Measurements from ENCODE around the gene NDC80.
A peak's percentile ranks its signal among the peaks of the same experiment; 100 is the strongest.
"Not testable (repeated sequence)": the region's sequence is repeated elsewhere in the genome, so short reads cannot be mapped to it uniquely, and the experiment has no call there.

Gene NDC80

DNA sequence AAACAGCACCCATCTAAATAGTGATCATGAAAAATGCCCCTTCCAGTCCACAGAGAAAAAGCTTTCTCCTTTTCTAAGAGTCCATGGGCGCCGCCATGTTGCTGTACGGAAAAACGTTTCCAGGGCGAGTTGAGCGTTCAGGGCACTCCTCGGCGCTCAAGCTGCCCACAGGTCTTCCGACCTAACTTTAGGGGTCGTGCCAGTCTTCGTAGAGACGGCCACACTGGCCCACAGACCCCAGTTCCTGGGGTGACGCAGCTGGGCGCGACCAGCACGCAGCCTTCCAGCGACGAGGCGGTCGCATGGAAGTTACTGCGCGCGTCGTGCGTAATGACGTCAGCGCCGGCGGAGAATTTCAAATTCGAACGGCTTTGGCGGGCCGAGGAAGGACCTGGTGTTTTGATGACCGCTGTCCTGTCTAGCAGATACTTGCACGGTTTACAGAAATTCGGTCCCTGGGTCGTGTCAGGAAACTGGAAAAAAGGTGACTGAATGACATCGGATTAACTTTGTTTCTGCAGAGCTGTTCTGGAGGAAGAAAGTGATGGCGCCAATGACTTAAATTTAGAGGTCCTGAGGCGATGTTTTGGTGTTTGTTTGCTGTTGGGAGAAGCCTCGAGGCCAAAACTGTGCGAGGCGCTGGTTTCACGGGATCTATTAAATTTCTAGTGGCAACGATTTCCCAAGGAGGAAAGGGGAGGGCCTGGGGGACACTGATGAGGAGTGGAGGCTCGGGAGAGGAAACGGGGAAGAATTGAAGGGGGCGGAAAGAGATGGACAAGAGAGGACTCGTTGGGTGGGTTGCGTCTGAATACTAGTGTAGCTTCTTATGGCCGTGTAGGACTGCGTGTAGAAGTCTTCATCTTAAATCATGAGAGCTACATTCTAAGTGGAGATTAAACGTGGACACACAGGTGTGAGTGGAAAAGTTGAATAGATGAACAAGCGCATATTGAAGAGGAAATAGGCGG lies at the start of gene NDC80, which contains the start of gene METTL4:
NDC80 (plus strand) TSS at position 358 of the 971 bp plus-strand sequence. CDS start 1,429 bp downstream, outside the sequence.
METTL4 (minus strand) TSS at position 306 of the 971 bp plus-strand sequence. CDS start 4,289 bp downstream, outside the sequence.
- DNase-seq, result peak; percentile 81 to 82

DNA sequence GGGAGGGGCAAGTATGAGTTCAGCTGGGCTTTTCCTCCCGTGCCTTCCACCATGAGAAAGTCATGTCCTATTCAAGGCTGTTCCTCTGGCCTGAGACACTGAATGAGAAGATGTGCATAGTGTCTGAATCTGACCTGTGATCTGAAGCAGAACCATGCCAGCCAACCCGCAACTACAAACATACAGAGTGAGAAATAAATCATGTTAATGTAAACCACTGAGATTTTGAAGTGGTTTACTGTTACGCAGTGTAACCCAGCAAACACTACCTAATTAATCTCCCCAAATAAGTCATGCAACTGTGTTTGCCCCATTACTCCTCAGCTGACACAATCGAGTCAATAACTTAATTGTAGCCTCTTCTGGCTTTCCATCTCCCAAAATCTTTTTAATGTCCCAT lies 49.2 kb upstream of the NDC80 start:
- DNase-seq, result no peak

DNA sequence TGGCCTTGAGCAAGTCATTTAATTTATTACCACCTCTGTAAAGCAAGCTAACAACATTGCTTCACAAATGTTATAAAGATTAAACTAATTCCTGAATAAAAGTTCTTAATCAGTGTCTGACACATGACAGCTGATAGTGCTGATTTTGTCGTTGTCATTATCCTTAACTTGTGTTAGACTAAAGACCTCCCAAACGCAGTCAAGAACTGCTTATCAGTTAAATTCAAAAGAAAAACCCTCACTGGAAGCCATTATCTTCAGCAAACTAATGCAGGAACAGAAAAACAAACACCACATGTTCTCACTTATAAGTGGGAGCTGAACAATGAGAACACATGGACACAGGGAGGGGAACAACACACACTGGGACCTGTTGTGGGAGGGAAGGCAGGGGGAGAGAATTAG lies 46.6 kb upstream of the NDC80 start:
- not testable (repeated sequence) for DNase-seq

DNA sequence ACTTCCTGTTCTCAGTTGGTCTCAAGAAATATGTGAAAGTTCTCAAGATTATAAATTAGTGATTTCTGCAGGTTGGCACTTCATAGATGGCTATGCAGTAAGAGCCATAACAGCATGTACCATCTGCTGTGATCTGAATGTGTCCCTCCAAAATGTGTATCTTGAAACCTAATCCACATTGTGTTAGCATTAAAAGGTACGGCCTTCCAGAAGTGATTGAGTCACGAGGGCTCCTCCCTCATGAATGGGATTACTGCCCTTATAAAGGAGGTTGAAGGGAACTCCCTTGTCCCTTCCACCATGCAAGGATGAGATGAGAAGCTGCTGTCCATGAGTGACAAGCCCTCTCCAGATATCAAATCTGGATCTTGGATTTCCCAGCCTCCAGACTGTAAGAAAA lies 45.0 kb upstream of the NDC80 start:
- DNase-seq, result no peak

DNA sequence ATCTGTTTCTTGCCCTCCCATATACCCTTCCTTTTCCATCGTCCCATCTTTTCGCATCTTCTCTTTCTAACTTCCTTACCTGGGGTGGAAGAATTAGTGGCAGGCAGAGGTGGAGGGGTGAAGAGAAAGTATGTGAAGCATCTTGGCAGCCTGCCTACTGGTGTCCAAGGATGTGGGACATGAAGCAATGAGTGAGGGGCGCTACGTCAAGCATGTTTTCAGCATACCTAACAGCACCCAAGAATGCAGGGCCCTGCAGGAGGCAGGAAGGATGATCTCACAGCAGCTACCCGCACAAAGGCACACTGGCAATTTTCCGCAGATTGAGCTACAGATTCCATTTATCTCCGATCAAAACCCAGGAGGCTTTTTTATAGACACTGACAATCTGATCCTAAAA lies 42.2 kb upstream of the NDC80 start:
- DNase-seq, result no peak

DNA sequence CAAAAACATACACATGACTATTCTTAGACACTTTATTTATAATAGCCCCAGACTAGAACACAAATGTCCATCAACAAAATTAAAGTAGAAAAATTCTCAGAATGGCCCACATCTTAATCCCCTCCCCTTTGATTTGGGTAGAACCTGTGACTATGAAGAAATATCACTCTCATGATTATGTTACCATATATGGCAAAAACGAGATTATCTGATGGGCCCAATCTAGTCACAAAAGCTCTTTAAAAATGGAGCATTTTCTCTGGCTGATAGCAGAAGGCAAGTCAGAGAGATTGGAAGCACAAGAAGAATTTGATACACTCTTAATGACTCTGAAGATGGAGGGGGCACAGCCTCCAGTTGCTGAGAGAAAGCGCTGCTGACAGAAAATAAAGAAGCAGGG lies 39.6 kb upstream of the NDC80 start:
- no peak for DNase-seq

DNA sequence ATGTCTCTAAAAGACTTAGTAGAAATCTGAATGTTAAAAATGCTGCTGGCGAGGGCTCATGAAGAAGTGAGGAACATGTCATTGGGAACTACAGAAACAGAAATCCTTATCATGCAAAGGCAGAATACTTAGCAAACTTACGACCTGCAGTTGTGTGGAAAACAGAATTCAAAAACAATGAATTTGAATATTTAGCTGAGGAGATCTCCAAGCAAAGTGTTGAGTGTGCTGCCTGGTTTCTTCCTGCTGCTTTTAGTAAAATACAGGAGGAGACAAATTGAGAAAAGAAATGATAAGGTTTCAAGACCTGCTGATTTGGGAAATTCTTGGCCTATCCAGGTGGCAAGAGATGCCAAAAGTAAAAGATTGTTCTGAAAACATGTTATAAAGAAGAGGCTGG lies 38.6 kb upstream of the NDC80 start:
- DNase-seq, result no peak

DNA sequence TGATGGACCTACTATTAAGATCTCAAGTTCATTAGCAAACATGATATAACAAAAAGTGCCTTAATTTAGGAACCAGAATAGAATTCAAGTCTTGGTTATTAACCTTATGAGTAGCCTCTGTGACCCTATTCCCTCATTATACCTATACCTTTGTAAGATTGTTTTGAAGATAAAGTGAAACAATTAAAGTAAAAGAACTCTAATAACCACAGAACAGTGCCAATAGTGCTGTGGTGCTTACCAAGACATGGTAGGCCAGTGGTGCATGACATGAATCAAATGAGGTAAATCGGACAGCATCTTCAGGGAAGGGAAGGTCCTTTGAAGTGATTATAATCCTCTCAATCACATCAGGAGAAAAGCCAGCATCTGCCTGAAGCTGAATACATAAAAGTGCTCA lies 36.5 kb upstream of the NDC80 start:
- DNase-seq, result no peak

DNA sequence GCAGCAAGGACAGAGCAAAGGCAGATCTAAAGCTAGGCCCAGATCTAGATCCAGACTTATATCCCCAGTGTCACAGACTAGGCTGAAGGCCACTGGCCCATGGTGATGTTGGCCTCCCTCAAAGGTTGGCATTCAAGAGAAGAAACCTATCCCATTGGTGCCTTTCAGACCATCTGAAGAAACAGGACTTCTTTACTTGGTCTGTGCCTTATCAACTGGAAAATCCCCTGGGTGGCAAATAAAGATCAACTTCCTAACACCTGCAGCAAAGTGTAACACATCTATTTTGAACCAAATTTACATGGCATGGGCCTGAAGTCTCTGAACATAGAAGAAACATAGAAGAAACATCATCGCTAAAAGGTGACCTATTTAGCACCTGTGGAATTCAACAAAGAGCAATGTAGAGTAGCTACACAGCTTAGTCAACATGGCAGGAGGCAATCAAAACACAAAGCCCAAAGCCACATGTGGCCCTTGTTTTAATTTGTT lies 35.9 kb upstream of the NDC80 start:
- DNase-seq, result no peak

DNA sequence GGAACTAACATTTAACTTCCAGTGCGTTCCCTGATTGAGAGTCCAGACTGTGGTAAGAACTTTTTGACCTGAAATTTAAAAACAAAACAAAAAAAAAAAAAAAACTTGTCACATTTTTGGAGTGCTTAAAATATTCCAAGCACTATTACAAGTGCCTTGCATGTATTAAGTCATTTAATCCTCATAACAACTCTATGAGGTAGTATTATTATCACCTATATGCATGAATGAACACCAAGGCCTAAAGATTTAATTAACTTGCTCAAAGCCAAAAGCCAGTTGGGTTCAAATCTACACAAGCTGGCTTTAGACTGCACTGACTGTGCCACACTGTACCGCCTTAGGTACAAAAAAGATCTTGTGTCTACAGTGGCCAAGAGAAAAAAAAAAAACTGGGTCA lies 35.3 kb upstream of the NDC80 start:
- DNase-seq, result no peak

DNA sequence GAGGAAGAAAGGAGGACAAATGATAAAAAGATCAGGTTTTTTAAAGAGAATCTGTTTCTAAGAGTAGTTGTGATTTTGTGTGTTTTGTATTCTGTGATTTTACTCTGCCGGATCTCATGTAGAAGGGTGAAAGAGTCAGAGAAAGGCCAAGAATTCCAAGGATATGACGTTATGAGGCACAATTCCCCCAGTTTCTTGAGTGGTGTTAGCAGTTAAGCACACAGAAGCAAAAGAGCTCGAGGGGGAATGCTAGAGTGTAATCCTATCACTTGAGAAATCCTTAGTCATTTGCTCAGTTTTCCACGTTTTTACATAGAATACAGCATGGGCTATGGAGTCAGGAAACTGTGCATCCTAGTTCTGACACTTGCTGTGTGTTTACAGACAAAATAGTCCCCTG lies 34.9 kb upstream of the NDC80 start:
- DNase-seq, result no peak

DNA sequence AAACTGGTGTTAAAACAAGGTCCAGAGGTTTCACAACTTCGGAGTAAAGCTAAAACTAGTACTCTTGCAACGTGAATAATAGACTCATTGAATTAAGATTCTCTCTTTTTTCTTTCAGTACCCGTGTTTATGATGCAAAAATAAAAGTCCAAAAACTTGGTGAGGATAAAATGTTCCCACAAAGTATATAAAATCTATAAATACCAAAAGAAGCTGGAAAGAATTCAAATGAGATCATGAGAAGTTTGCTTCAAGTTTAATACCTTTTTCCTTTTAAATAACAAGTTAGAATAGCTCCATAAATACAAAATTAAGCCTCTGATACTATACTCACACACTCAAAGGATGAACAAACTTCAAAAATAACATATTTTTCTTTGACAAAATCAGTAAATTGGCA lies 34.1 kb upstream of the NDC80 start:
- no peak for DNase-seq

DNA sequence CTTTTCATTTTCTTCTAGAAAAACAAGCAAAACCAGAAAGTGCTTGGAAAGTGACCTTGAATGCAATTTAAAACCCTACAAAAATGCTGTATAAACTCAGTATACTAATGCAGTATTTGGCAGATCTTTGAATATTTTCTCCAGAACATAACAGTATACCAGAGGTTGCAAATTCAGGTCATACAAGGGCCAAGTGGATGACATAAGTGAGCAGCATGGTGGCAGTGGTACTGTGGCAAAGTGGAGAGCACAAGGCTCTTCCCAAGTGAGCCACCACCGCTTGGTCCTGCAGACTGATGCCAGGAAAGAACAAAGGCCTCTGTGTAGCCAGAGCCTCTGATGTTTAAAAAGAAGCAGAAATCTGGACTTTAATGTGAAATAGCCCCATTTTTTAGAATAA lies 33.1 kb upstream of the NDC80 start:
- no peak for DNase-seq

DNA sequence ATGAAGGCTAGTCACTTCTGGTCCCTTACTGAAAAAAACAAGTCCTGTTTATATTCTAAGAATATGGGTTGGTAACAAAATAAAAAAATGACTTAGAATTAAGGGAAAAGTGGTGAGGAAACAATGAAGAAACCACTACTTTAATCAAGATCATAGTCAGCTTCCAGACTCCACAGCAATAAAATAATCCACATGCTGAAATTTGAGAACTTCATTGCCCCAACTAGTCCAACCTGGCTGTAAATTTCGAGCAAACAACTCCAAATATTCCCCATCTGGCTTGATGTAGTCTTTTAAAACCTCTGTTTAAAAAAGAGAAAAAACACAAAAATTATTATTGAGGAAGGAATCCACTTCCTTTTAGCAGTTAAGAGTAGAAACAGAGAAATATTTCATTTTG lies 32.5 kb upstream of the NDC80 start:
- DNase-seq, result no peak

DNA sequence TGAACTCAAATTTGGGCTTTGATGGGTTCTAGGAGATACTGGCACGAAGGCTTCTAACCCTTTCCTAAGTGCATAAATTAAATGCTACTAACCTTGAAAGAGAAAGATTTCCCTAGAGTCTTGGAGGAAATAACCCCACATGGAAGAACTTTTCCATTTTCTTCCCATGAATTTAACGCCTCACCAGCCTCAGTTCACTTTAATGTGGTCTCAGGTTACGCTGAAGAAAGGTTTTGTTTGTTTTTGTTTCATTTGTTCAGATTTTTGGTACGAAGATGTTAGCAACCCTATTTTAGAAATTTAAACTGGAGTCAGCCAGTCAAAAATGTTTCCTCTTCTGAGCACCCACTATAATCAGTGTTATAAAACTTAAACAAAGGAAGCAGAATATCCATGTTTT lies 30.8 kb upstream of the NDC80 start:
- DNase-seq, result no peak

DNA sequence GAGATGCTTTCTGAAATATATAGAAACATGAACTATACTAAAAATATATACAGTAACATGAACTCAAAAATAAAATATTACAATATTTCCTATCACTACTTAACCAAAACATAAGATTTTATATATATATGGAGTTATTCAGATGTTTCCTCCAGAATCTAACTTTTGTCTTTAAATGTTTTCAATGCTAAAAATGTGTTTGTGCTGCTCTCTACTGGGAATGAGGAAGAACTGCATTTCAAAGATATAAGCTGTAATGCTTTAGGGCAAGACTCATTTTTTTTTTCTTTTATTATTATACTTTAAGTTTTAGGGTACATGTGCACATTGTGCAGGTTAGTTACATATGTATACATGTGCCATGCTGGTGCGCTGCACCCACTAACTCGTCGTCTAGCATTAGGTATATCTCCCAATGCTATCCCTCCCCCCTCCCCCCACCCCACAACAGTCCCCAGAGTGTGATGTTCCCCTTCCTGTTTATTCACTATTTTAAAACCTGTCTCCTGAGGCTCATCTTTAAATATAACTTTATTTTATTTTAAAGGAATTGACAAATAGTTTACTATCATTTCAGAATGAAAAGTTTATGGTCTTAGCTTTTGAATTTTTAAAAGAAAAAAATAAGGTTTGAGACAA lies 29.3 kb upstream of the NDC80 start:
- DNase-seq, result not testable (repeated sequence)

DNA sequence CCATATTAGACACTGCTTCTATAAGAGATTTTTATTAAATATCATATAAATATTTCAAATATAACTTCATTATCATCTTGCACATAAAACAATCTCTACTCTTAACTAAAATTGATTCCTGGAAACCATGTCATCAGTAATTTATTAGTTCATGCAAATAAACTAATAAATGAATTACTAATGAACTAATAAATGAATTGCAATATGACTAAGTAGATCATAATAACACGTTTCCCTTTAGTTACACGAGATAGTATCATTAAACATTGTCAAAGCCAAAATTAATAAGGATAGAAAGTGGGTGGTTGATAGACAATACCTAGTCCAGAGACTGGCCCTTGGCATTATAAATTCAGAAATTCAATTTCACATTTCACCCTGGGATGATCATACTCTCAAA lies 26.2 kb upstream of the NDC80 start:
- no peak for DNase-seq

DNA sequence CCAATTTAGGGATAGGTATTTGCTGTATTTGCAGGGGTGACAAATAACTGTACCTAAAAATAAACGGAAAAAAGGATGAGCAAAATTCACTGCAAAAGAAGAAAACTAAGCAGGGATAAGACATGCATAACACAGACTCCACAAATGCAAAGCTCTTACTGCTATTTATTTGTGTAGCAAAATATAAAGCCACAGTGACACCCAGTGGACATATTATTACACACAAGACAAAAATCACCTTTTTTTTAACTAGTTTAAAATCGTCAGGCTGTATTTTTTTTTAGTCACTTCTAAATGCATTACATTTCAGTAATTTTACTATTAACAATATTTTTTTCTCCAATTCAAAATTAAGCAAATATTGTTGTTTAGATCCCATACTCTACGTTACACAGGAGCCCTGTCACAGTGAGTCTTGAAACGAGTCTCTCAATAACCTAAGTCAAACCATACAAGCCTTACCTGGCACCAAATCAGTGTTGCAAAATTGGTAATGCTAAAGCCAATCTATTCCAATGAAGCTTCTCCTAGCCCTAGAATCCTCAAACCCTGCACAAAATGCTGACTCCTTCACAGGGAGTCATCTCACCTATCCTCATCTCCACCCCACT lies 23.8 kb upstream of the NDC80 start:
- no peak for DNase-seq

DNA sequence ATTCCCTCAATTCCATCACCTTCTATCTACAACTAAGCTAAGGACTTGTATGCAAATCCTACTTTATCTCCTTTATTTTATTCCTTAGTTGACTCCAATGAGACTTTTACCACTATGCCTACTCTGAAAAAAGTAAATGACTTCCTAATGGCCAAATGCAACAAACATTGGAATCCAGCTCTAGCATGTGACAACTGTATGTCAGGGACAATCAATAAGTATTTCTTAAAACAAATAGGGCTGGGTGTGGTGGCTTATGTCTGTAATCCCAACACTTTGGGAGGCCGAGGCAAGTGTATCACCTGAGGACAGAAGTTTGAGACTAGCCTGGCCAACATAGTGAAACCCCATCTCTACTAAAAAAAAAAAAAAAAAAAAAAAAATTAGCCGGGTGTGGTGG lies 21.9 kb upstream of the NDC80 start:
- DNase-seq, result no peak

DNA sequence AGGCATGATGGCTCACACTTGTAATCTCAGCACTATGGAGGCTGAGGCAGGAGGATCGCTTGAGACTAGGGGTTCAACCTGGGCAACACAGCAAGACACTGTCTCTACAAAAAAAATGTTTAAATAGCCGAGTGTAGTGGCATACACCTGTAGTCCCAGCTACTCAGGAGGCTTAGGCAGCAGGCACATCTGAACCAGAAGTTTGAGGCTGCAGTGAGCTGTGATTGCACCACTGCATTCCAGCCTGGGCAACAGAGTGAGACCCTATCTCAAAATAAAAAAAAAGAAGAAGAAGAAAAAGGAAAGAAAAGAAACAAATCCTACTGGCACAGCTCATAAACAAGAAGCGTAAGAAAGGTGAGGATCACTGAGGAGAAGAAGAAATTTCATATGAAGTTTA lies 19.9 kb upstream of the NDC80 start:
- DNase-seq, result no peak

DNA sequence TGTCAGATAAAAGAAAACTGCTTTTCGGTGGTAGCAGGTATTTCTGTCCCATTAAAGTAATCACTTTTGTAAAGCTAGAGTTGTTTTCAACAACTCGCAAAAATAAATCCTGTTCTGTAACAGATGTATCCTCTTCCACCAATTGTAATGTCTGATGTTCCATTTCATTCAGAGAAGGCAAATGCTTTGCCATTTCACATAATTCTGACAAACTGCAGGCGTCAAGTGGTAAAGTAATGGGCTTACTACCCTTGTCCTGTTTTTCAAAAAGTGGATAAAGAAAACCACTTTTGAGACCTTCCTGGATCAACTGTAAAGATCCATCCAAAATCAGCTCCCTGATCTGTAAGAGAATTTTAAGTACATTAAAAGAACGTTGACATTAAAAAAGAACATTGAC lies 16.7 kb upstream of the NDC80 start:
- no peak for DNase-seq

DNA sequence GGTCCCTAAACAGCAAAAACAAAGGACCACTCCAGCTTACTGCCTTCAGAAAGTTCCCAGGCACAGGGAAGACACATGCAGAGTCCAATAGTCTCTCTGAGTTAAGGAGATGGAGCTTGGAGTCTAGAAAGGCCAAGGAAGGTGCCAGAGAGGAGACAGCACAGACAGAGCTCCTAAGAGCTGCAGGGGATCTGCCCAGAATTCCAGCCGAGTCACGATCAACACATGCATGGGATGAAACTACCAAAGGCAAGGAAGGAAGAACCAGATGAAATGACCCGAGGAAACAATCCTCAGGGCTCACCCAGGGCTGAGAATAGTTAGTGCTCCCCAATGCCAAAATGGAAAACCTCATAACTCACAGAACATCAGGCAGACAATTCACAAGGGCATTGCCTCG lies 15.5 kb upstream of the NDC80 start:
- DNase-seq, result no peak

DNA sequence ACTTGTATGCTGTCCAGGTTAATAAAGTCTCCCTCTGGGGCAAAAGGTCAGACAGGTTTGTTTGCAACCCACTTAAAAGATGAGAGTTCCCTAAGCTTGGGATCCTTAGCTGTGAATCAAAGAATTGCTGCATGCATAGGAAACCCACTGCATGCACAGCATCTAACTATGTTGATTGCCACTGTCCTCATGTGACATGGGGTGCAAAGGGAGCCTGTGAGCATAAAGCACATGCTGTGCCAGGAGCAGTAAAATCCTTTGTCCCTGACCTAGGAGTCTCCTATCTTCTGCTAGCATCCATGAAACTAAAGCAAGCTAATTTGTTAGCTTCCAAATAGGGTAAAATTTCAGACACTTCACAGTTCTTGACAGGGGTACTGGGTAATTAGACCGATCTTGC lies 13.8 kb upstream of the NDC80 start:
- DNase-seq, result no peak

DNA sequence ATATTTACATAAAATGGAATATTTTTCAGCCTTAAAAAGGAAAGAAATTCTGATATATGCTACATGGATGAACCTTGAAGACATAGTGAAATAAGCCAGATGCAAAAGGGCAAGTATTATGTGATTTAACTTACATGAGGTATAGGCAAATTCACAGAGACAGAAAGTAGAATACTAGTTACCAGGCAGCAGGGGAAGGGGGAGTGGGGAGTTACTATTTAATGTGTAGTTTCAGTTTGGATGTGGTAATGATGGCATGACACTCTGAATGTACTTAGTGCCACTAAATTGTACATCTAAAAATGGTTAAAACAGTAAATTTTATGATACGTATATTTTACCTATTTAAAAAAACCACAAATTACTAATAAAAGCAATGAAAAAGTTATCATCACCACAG lies 12.1 kb upstream of the NDC80 start:
- no peak for DNase-seq
